NCI-H128 (cell line): ENCODE measurements around the gene CPED1.

ENCODE experiments used
- DNase-seq: peaks from one replicate; lab custom pipeline; 2025; ENCODE audit not compliant: unreplicated experiment; lab: John Stamatoyannopoulos, UW

Gene CPED1

GRCh38 chr7:121334875-121335648 lies 346.6 kb downstream of the CPED1 start:
- DNase-seq, result no peak

- no peak for DNase-seq
These were observed 348.1 kb downstream of the CPED1 start for GRCh38 chr7:121336579-121336978.

GRCh38 chr7:121337398-121337797 lies 348.9 kb downstream of the CPED1 start:
- no peak for DNase-seq

- DNase-seq, result no peak
These were observed 350.6 kb downstream of the CPED1 start for GRCh38 chr7:121339082-121339481.

- no peak for DNase-seq
These were observed 353.4 kb downstream of the CPED1 start for GRCh38 chr7:121341933-121342332.

- DNase-seq, result no peak
These were observed 354.1 kb downstream of the CPED1 start for GRCh38 chr7:121342631-121343030.

GRCh38 chr7:121343302-121343701 lies 354.8 kb downstream of the CPED1 start:
- no peak for DNase-seq

GRCh38 chr7:121344093-121344492 lies 355.6 kb downstream of the CPED1 start:
- no peak for DNase-seq

GRCh38 chr7:121344497-121344896 lies 356.0 kb downstream of the CPED1 start:
- no peak for DNase-seq
